HuH-7.5 (cell line): Measurements from ENCODE around the gene DNAJB5.
"Not testable (repeated sequence)": the region's sequence is repeated elsewhere in the genome, so short reads cannot be mapped to it uniquely, and the experiment has no call there.

ENCODE experiments used
- DNase-seq: peaks from one replicate; pipeline ENCODE4 v3.0.0; 2011; ENCODE audit warnings: low spot score

Gene DNAJB5

DNA sequence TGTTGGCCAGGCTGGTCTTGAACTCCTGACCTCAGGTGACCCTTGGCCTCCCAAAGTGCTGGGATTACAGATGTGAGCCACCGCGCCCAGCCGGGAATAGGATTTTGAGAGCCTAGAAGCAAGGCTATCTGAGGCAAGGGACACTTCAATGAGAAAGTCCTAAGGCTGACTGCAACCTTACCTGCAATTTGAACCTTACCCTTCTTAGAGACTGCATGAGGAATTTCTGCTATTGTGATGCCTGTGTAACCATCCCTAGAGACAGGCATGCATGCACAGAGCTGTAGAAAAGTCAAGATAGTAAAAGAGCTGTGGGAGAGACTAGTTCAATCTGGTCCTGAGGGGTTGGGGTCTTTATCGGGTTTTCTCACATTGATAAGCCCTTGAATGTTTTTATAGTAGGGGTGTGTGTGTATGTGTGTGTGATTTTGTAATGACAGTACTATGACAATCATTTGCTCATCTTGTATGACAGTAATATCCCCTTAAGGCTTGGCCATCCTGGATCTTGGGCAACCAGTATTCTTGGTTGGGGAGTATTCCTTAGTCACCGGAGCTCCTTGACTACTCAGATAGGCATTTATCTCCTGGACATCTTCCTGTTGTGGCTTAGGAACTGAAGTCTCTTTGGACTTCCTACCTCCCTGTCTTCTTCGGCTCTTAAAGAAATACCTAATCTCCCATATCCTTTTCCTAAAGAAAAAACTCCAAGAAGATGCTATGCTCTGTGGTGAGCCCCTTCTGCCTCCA is 11.2 kb downstream of the DNAJB5 start:
- DNase-seq = no peak

DNA sequence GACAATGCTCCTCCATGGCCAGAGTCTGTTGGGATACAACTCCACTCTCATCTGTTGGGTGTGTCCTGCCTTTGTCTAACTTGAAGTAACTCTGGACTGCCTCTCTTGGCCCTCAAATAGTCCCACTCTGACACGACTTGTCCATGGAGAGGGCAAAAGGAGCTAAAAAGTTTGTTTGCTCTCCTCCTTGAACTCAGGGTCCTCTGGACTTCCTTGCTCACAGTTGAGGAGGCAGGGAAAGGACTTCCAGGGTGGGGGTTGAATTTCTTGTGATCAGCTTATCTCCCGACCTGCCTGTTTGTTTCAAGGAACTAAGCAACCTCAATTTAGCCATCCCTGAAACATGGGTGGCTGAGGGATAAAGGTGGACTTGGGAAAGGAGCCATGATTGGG is 11.7 kb downstream of the DNAJB5 start:
- DNase-seq = no peak

DNA sequence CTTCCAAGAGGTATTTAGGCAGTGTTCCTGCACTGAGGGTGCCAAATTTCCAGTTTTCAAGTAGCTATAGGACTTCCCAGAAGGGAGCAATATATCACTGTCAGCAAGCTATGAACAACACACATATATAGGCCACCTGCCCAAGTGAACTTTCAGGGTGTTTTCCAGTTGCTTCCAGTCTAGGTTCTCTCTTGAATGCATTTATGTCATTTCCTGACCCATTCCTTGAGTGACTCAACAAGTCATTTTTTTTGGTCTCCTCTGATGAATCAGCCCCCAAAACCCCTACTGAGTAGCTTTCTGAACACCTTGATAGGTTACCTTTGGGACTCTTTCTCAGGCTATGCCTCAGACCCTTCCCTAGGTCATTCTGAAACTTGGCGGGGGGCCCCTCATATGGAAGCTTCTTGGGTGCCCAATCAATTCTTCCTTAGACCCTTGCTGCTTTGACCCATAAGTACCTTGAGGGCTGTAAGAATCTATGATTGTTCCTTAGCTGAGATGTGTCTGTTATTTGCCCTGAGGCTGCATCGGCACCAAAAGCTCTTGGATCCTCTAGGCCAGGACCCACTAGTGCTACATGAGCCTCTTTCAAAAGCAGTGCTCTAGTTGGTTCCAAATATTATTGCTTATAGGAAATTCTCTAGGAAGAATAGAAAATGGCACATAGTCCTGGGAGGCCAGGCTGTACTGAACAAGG is 12.4 kb downstream of the DNAJB5 start:
- no peak for DNase-seq

DNA sequence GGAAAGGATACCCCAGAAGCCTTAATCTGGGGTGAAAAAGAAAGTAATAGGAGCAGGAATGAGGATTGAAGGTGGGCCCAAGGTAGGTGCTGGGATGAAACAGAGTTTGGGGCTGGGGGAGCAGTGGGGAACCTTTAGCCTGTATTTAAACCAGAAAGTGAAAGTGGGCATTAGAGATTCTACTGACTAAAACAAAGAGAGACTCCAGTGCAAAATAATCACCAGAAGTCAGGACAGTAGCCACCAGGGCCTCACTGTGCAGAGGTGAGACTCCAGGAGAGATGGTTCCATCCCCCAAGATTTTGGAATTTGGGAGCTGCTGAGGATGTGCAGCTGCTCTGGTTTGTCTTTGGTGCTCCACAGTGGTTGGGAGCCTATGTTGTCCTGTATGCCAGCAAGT is 13.1 kb downstream of the DNAJB5 start:
- DNase-seq = no peak

DNA sequence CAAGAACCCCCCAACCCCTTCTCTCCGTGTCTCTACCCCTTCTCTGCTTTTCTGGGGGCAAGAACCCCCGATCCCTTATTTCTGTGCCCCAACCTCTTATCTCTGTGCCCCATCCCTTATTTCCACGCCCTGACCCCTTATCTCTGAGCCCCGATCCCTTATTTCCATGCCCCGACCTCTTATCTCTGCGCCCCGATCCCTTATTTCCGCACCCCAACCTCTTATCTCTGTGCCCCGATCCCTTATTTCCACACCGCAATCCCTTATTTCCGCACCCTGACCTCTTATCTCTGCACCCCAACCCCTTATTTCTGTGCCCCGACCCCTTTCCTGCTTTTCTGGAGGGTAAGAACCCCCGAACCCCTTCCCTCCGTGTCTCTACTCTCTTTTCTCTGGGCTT is 14.8 kb downstream of the DNAJB5 start:
- not testable (repeated sequence) for DNase-seq

DNA sequence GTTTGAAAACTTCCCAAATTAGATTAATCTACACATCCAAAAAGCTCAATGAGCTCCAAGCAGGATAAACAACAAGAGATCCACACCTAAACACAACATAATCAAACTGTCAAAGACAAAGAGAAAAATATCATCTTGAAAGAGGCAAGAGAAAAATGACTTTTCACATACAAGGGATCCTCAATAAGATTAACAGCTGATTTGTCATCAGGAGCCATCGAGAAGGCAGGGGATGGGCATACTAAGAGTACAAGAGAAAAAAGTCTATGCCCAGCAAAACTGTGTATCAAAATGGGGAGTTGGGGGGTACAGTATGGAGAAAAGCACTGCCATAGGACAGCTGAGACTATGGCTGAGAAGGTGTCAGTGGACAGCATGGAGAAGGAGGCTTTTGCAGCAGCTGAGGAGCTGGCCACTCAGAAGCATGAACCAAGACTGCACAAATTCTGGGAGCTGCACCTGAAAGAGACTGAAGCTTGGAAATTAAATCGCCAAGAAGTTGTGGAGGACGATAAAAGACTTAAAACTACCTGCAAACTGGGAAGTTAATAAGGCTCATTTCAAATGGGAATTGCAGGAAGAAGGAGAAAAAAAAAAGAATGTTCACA is 20.9 kb downstream of the DNAJB5 start:
- no peak for DNase-seq

DNA sequence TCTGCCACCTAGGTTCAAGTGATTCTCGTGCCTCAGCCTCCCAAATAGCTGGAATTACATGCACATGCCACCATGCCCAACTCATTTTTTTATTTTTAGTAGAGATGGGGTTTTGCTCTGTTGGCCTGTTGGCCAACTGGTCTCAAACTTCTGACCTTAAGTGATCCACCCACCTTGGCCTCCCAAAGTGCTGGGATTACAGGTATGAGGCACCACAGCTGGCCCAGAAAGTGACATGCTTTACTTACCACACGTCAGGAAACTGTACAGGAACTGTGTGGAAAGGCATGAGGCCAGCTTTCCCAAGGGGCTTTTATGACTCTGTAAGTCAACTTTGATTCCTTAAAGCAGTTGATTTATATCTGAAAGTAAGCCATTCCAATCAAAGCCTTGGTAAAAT is 25.0 kb downstream of the DNAJB5 start:
- DNase-seq = no peak

DNA sequence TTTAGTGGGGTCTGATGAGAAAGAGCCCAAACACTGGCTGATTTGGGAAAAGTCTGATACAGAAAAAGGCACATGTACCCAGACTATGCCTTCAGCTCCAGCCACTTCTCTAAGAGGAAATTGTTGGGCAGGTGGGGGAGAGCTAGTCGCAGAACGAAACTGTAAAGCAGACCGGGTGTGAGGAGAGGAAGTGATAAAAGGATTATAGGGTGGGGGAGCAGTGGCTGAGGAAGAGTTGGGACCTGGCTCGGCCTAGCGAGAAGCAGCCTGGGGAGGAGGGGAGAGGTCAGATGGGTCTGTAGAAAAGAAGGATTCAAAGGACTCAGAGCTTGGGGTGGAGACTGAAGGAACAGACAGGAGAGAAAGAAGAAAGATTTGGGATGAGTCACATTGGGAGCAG is 33.9 kb downstream of the DNAJB5 start:
- not testable (repeated sequence) for DNase-seq

DNA sequence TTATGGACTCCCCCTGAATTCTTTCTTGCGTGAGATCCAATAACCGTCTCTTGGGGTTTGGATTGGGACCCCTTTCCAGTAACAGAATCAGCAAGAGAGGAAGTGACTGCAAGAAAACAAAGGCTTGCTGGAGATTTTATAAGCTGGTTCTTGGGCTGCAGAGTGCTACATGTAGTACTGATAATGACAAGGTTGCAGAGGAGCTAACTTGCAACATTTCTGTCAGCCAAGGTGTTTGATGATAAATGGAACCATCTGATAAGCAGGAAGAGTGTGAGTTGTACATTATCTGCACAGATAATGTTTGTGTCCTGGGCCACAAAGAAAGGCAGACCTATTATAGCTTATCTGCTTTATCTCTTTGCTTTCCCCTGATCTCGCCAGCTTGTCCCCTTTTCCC is 37.1 kb downstream of the DNAJB5 start:
- no peak for DNase-seq

DNA sequence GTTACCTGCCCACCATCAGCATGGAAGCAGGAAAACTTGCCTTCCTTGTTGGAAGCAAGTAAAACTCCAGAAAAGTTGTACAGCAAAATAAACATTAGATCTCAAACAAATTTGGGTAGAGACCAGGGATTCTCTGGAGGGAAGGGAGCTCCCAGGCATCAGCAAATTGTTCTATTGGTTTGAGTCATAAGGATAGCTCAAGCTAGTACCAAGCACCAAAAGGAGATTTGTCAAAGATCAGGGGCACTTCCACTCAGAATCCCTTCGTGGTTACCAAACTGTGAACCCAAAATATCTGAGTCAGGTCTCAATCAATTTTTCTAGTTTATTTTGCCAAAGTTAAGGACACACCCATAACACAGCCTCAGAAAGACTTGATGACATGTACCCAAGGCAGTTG is 37.8 kb downstream of the DNAJB5 start:
- DNase-seq = no peak

DNA sequence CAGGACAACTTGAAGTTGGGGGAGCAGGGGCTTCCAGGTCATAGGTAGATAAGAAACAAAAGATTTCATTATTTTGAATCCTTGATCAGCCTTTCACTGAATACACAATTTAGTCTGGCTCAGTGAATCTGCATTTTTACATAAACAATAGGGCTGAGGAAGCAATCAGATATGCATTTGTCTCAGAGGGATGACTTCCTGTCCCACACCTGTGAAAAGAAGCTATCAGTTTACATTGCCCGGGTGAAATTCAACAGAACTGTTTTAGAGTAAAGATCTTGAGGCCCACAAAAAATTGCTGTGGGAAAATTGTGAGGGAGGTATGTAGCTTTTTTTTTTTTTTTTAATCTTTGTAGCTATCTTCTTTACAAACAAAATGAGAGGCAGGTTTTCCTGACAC is 38.3 kb downstream of the DNAJB5 start:
- DNase-seq = no peak

DNA sequence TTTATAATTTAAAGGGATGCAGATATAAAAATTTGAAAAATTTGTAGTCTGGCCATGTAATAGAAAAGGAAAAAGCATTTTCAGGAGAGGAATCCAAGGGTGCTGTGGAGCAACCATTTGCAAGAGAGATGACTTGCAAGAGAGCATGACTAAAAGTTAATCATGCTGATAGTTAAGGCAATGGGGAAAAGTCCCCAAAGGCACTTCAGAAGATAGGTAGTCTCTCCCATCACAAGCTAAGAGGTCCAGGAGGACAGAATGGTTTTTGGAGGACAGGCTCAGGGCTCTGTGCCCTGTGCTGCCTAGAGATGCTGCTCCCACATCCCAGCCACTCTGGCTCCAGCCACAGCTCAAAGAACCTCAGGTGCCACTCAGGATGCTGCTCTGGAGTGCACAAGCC is 38.8 kb downstream of the DNAJB5 start:
- DNase-seq = no peak

DNA sequence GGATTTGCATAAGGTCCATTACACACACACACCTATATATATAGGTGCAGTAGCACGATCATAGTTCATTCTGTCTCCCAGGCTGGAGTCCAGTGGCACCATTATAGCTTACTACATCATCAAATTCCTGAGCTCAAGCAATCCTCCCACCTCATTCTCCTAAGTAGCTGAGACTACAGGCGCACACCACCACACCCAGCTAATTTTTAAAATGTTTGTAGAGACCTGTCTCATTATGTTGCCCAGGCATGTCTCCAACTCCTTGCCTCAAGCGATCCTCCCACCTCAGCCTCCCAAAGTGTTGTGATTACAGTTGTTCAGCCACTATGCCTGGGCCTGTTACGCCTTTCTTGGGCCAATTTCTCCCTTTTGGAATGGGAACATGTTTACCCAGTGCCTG is 39.7 kb downstream of the DNAJB5 start:
- DNase-seq = no peak

DNA sequence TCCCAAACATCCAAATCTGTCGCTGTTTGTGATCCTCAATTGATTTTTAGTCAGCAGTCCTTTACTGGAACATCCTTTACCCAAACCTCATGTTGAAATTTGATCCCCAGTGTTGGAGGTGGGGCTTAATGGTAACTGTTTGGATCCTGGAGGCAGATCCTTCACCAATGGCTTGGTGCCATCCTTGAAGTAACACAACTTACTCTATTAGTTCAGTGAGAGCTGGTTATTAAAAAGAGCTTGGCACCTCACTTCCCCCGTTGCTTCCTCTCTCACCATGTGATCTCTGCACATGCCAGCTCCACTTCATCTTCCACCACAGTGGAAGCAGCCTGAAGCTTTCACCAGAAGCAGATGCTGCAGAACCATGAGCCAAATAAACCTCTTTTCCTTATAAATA is 40.3 kb downstream of the DNAJB5 start:
- no peak for DNase-seq

DNA sequence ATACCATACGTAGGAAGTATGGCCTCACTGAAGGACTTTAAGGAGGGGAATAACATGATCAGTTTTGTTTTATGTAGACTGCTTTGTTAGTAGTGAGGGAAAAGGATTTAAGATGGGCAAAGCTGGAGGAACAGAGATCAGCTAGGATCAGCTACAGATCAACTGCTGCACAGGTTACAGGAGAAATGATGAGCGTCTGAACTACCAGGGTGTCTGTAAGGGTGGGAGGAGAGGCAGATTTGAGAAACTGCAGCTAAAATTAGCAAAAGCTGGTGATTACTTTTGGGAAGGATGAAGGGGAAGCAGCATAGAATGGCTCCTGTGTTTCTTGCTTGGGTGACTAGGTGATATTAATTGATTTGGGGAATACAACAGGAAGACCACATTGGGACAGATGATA is 43.6 kb downstream of the DNAJB5 start:
- no peak for DNase-seq

DNA sequence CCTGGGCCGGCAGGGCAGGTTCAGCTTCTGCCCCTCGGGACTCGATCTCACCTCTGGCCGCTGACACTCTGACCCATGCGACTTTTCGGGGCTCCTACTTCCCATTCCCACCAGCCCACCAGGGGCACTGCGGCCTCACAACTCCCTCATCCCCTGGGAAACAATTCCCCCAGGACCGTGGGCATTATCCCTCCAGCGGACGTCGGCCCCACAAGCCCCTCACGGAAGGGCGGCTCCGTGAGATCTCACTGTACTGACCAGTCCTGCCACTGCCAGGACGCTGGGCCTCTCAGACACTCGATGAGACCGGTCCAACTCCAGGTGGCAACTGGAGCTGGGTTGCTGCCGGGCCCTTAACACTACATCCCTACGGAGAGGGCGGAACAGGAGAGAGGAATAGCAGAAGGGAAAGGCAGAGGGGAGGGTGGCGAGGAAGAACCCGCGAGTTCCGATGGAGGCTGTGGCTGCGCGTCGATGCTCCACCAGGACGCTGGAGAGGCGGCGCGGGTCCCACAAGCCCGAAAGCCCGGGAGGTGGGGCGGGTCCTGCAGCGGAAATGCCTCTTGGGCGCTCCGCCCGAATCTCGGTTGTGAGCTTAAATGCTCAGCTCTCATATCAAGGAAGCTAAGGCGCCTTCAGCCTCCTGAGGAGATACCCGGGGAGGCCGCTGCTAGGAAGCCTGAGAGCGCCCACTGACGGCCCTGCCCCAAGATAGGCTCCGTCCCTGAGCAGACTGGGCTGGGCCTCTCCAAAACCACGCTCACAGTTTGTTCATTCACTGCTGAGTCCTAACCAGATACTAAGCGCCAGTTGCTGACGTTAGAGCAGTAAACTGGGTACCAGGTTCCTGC is 46.5 kb downstream of the DNAJB5 start:
- DNase-seq = no peak

DNA sequence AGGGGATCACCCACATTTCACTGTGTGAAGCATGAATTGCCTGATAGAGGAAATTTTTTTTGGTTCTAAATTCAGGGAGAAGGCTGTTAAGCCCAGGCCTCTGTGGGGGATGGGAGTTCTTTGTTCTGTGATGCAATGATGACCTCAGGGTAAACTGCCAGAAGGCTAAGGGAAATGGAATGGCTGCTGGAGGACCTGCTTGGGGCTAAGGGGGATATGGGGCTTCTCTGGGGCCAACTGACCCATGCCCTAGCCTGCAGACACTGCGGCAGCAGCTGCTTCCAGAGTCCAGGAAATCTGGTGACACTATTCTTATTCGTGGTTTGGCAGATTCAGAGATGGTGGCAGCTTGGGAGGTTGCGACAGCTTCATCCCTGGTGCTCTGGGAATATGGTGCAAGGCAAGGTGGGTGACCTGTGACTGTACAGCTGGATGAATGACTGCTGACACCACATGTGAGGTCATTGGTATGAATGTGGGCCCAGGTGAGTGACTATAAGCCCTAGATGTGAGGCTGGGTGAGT is 52.6 kb downstream of the DNAJB5 start:
- peak; percentile 35 for DNase-seq

DNA sequence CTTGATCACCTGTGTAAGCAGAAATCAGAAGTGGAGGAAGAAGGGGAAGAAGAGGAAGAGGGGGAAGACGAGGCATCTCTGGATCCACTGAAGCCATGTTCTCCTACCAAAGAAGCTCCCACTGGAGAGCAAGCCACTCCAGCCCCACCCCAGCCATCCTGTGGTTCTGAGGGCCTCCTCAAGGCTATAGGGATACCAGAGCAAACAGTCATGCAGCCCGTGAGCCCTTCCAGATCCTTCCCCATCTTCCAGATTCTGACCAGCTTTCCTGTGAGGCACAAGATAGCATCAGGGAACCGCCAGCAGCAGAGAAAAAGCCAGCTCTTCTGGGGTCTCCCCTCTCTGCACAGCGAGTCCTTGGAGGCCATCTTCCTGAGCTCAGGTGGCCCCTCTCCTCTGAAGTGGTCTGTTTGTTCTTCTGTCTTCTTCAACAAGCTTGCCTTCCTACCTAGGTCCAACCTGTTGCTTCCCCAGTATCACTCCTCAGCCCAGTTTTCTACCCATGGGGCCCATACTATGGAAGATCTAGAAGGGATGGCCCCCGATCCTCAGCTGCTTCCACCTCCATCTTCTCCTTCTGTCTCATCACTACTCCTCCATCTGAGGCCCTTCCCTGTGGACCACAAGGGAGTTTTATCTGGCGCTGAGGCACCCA is 53.5 kb downstream of the DNAJB5 start:
- no peak for DNase-seq

DNA sequence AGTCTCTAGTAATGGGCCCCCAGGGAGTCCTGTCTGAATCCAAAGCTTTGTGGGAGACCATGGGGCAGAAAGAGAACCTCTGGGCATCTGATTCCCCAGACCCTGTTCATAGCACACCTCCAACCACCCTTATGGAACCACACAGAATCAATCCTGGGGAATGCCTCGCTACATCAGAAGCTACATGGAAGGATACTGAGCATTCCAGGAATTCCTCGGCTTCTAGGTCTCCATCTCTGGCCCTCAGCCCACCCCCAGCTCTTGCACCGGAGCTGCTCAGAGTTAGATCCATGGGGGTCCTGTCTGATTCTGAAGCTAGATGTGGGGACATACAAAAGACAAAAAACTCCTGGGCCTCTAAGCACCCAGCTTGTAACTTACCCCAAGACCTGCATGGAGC is 54.5 kb downstream of the DNAJB5 start:
- no peak for DNase-seq
